ENCODE results near the gene KLHL2. TPM values are rescaled to one million over a fixed set of nuclear protein-coding genes. Genes with fewer than 3 reads are reported as not detected.

Gene KLHL2
- total RNA-seq, 1 experiment from 2014 or later: 12.4 TPM

GRCh38 chr4:165367040-165367439 is 159.7 kb downstream of the KLHL2 start:
- ChIA-PET CTCF (interaction anchor here (1.2 kb wide), 1 partner anchor 12 kb away, joined by 3 read pairs; no protein-coding TSS in a partner anchor), POLR2A (no interaction called here)
- Mint-ChIP-seq H3K4me3 (no peak overlapping the region), H3K27me3 (ENCODE audit: low read depth) (no peaks in the 10 kb centered on the region), H3K9me3 (no peaks in the 10 kb centered on the region), H3K36me3 (no peaks in the 10 kb centered on the region), H3K27ac (no peak overlapping the region), H3K4me1 (peaks cover 16% of the 10 kb centered on the region)
- no peak for TF ChIP-seq JUN (CRISPR knock-in tag; IDR thresholded peaks at IDR 0.05)
- peak; percentile 99 for TF ChIP-seq GABPB1 (CRISPR knock-in tag; IDR thresholded peaks at IDR 0.05)
- TF ChIP-seq ZNF671 (CRISPR knock-in tag; IDR thresholded peaks at IDR 0.05): no peak
- DNase-seq (ENCODE audit: low spot score) (no peak), ATAC-seq (no peak)

GRCh38 chr4:165368114-165368513 is 160.8 kb downstream of the KLHL2 start:
- CTCF ChIA-PET: interaction anchor here (1.2 kb wide), 1 partner anchor 13 kb away, joined by 3 read pairs; no protein-coding TSS in a partner anchor
- H3K9me3 Mint-ChIP-seq: no peaks in the 10 kb centered on the region

GRCh38 chr4:165368567-165368966 is 161.2 kb downstream of the KLHL2 start:
- DNase-seq (ENCODE audit: low spot score) (no peak), ATAC-seq (peak; percentile 57; the same call in 1 of the 2 replicates)
- no peaks in the 10 kb centered on the region for H3K9me3 Mint-ChIP-seq
- peaks cover 16% of the 10 kb centered on the region for H3K4me1 Mint-ChIP-seq
- no peak overlapping the region for H3K4me3 Mint-ChIP-seq
- TF ChIP-seq SP1 (CRISPR knock-in tag; conservative IDR thresholded peaks at IDR 0.05) (no peak), ZNF423 (CRISPR knock-in tag; IDR thresholded peaks at IDR 0.05) (no peak)
- no peaks in the 10 kb centered on the region for H3K36me3 Mint-ChIP-seq
- no peak overlapping the region for H3K27ac Mint-ChIP-seq
- ChIA-PET CTCF (interaction anchor here (1.2 kb wide), 1 partner anchor 13 kb away, joined by 3 read pairs; no protein-coding TSS in a partner anchor), POLR2A (interaction anchor here (0.7 kb wide), 1 partner anchor 221 kb away, joined by 3 read pairs; no protein-coding TSS in a partner anchor)
- no peaks in the 10 kb centered on the region for H3K27me3 Mint-ChIP-seq (ENCODE audit: low read depth)

More at GRCh38 chr4:165368114-165368513, 160.8 kb downstream of the KLHL2 start:
- TF ChIP-seq ZNF281 (CRISPR knock-in tag; IDR thresholded peaks at IDR 0.05) (no peak), ETV6 (CRISPR knock-in tag; IDR thresholded peaks at IDR 0.05) (no peak), GRHL2 (CRISPR knock-in tag; IDR thresholded peaks at IDR 0.05; ENCODE audit: insufficient replicate concordance, severe bottlenecking) (no peak), PRRX2 (CRISPR knock-in tag; IDR thresholded peaks at IDR 0.05) (no peak), ZNF423 (CRISPR knock-in tag; IDR thresholded peaks at IDR 0.05) (peak; percentile 59), EMX1 (CRISPR knock-in tag; IDR thresholded peaks at IDR 0.05) (no peak)
- Mint-ChIP-seq H3K27me3 (ENCODE audit: low read depth) (no peaks in the 10 kb centered on the region), H3K4me1 (peaks cover 16% of the 10 kb centered on the region), H3K4me3 (no peak overlapping the region), H3K36me3 (no peaks in the 10 kb centered on the region), H3K27ac (no peak overlapping the region; the same call in 1 of the 2 replicates)
- peak; percentile 69 for ATAC-seq
- POLR2A ChIA-PET: no interaction called here
- no peak for DNase-seq (ENCODE audit: low spot score)

GRCh38 chr4:165369522-165369921 is 162.2 kb downstream of the KLHL2 start:
- TF ChIP-seq ATF2 (CRISPR knock-in tag; IDR thresholded peaks at IDR 0.05; ENCODE audit: borderline replicate concordance, low read depth) (no peak), ZNF219 (CRISPR knock-in tag; IDR thresholded peaks at IDR 0.05; ENCODE audit: borderline replicate concordance) (no peak), SOX15 (CRISPR knock-in tag; IDR thresholded peaks at IDR 0.05) (no peak), TP53 (CRISPR knock-in tag; IDR thresholded peaks at IDR 0.05) (no peak), CREM (CRISPR knock-in tag; IDR thresholded peaks at IDR 0.05) (no peak), GABPB1 (CRISPR knock-in tag; IDR thresholded peaks at IDR 0.05) (peak; percentile 85)
- CTCF ChIA-PET: no interaction called here
- POLR2A ChIA-PET: no interaction called here
- Mint-ChIP-seq H3K4me1 (peaks cover 16% of the 10 kb centered on the region), H3K4me3 (no peak overlapping the region), H3K27ac (no peak overlapping the region), H3K36me3 (no peaks in the 10 kb centered on the region), H3K9me3 (0 out of 2 replicates have a peak, but pooled peaks cover 4% of the 10 kb centered on the region), H3K27me3 (ENCODE audit: low read depth) (no peaks in the 10 kb centered on the region)
- ATAC-seq: no peak
- DNase-seq (ENCODE audit: low spot score): no peak

All from WTC11 (cell line).